Mesothelial cell of epicardium (in vitro differentiated cells): ENCODE measurements around the gene GRM7. TPM values are rescaled to one million over a fixed set of nuclear protein-coding genes. Genes with fewer than 3 reads are reported as not detected.

ENCODE experiments used
- DNase-seq, 2 experiments: peaks; one replicate each; pipeline ENCODE4 v3.0.0; 2021; ENCODE audit warnings: low spot score in 2 of 2; ENCODE audit not compliant: unreplicated experiment in 2 of 2
- H3K27ac Mint-ChIP-seq: 2 replicates; pipeline ENCODE4 v1.8.0; 2021; ENCODE audit warnings: mixed read lengths
- H3K27me3 Mint-ChIP-seq: 2 replicates; pipeline ENCODE4 v1.8.0; 2021; ENCODE audit warnings: low read depth, mixed read lengths
- H3K36me3 Mint-ChIP-seq: 2 replicates; pipeline ENCODE4 v1.8.0; 2021; ENCODE audit warnings: mixed read lengths
- H3K4me1 Mint-ChIP-seq: 2 replicates; pipeline ENCODE4 v1.8.0; 2021; ENCODE audit warnings: mixed read lengths
- H3K4me3 Mint-ChIP-seq: 2 replicates; pipeline ENCODE4 v1.8.0; 2021; ENCODE audit warnings: mild to moderate bottlenecking, moderate library complexity, mixed read lengths
- H3K9me3 Mint-ChIP-seq: 2 replicates; pipeline ENCODE4 v1.8.0; 2021; ENCODE audit warnings: mixed read lengths
- CTCF ChIP-seq: fragments of 200-600 bp; sonication (generic); IDR thresholded peaks from one replicate; pipeline ENCODE4 v1.5.0; 2021; ENCODE audit warnings: antibody characterized with exemption; ENCODE audit not compliant: unreplicated experiment
- total RNA-seq: library from RNA; stranded (reverse); gene quantifications from 3 replicates; pipeline ENCODE4 v1.2.1, GENCODE V29; 2021

Gene GRM7
- total RNA-seq, 1 donor from 2014 or later: 0.69 TPM

GRCh38 chr3:7709376-7710082 lies 848.6 kb downstream of the GRM7 start:
- Mint-ChIP-seq H3K27me3 (no peaks in the 10 kb centered on the region), H3K9me3 (no peaks in the 10 kb centered on the region), H3K36me3 (no peaks in the 10 kb centered on the region), H3K4me3 (no peak overlapping the region), H3K4me1 (peaks cover 6% of the 10 kb centered on the region), H3K27ac (no peak overlapping the region)
- TF ChIP-seq CTCF: no peak
- no peak for DNase-seq

GRCh38 chr3:7710284-7710683 lies 849.4 kb downstream of the GRM7 start:
- no peaks in the 10 kb centered on the region for H3K9me3 Mint-ChIP-seq
- no peaks in the 10 kb centered on the region for H3K27me3 Mint-ChIP-seq
- H3K4me3 Mint-ChIP-seq: no peak overlapping the region
- peaks cover 6% of the 10 kb centered on the region for H3K4me1 Mint-ChIP-seq
- H3K36me3 Mint-ChIP-seq: no peaks in the 10 kb centered on the region
- TF ChIP-seq CTCF: no peak
- DNase-seq: no peak
- no peak overlapping the region for H3K27ac Mint-ChIP-seq

GRCh38 chr3:7713724-7714123 lies 852.8 kb downstream of the GRM7 start:
- H3K27me3 Mint-ChIP-seq: peaks cover 2% of the 10 kb centered on the region
- no peaks in the 10 kb centered on the region for H3K36me3 Mint-ChIP-seq
- peaks cover 6% of the 10 kb centered on the region for H3K4me1 Mint-ChIP-seq
- H3K27ac Mint-ChIP-seq: no peak overlapping the region
- no peak for TF ChIP-seq CTCF
- DNase-seq: no peak
- H3K4me3 Mint-ChIP-seq: no peak overlapping the region
- H3K9me3 Mint-ChIP-seq: no peaks in the 10 kb centered on the region

- H3K27me3 Mint-ChIP-seq: peaks cover 3% of the 10 kb centered on the region
- H3K4me3 Mint-ChIP-seq: no peak overlapping the region
- TF ChIP-seq CTCF: no peak
- no peaks in the 10 kb centered on the region for H3K9me3 Mint-ChIP-seq
- peaks cover 2% of the 10 kb centered on the region for H3K4me1 Mint-ChIP-seq
- no peak for DNase-seq
- H3K36me3 Mint-ChIP-seq: no peaks in the 10 kb centered on the region
- H3K27ac Mint-ChIP-seq: no peak overlapping the region
These were observed 859.9 kb downstream of the GRM7 start for GRCh38 chr3:7720649-7721297.

- H3K27me3 Mint-ChIP-seq: peaks cover 2% of the 10 kb centered on the region
- H3K27ac Mint-ChIP-seq: no peak overlapping the region
- no peak for DNase-seq
- no peak overlapping the region for H3K4me3 Mint-ChIP-seq
- no peaks in the 10 kb centered on the region for H3K36me3 Mint-ChIP-seq
- H3K9me3 Mint-ChIP-seq: no peaks in the 10 kb centered on the region
- TF ChIP-seq CTCF: no peak
- peaks cover 4% of the 10 kb centered on the region for H3K4me1 Mint-ChIP-seq
These were observed 861.0 kb downstream of the GRM7 start for GRCh38 chr3:7721869-7722268.
